ENCODE measurements around the gene FOXP1. TPM values are rescaled to one million over a fixed set of nuclear protein-coding genes. Genes with fewer than 3 reads are reported as not detected.

The FOXP1 gene
- total and polyA plus RNA-seq, 2 of the 13 experiments (the other 11 are each of a cell fraction or from before 2014, with no cell fraction given), result 40.4 to 59.0 TPM

DNA sequence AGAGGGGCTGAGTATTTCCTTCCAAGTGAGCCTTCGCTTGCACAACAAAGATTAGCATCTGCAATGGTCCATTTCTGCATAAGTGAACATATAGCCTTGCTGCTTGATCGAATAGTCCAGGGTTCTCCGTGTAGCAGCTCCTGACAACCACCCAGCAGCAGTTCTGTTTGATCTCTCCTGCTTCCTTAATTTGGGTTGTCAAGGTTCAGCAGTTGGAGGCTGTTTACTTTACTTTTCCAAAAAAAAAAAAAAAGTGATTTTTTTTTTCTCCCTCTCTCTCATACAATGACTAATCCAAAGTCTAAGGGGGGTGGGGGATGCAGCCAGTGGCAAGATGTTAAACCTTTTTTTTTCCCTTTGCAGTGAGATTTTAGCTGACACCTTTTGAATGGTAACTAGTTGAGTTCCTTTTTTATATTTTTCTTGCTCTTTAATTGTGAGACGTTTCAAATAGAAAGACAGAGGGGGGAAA is 3.6 kb downstream of the FOXP1 start (continued):
- TF ChIP-seq, protein P1, sequence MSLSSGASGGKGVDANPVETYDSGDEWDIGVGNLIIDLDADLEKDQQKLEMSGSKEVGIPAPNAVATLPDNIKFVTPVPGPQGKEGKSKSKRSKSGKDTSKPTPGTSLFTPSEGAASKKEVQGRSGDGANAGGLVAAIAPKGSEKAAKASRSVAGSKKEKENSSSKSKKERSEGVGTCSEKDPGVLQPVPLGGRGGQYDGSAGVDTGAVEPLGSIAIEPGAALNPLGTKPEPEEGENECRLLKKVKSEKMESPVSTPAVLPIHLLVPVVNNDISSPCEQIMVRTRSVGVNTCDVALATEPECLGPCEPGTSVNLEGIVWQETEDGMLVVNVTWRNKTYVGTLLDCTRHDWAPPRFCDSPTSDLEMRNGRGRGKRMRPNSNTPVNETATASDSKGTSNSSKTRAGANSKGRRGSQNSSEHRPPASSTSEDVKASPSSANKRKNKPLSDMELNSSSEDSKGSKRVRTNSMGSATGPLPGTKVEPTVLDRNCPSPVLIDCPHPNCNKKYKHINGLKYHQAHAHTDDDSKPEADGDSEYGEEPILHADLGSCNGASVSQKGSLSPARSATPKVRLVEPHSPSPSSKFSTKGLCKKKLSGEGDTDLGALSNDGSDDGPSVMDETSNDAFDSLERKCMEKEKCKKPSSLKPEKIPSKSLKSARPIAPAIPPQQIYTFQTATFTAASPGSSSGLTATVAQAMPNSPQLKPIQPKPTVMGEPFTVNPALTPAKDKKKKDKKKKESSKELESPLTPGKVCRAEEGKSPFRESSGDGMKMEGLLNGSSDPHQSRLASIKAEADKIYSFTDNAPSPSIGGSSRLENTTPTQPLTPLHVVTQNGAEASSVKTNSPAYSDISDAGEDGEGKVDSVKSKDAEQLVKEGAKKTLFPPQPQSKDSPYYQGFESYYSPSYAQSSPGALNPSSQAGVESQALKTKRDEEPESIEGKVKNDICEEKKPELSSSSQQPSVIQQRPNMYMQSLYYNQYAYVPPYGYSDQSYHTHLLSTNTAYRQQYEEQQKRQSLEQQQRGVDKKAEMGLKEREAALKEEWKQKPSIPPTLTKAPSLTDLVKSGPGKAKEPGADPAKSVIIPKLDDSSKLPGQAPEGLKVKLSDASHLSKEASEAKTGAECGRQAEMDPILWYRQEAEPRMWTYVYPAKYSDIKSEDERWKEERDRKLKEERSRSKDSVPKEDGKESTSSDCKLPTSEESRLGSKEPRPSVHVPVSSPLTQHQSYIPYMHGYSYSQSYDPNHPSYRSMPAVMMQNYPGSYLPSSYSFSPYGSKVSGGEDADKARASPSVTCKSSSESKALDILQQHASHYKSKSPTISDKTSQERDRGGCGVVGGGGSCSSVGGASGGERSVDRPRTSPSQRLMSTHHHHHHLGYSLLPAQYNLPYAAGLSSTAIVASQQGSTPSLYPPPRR (CRISPR knock-in tag; IDR thresholded peaks at IDR 0.05; ENCODE audit: borderline replicate concordance), result peak; percentile 53; the same call in 1 of the 2 replicates
- TF ChIP-seq, protein P2, sequence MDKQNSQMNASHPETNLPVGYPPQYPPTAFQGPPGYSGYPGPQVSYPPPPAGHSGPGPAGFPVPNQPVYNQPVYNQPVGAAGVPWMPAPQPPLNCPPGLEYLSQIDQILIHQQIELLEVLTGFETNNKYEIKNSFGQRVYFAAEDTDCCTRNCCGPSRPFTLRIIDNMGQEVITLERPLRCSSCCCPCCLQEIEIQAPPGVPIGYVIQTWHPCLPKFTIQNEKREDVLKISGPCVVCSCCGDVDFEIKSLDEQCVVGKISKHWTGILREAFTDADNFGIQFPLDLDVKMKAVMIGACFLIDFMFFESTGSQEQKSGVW (CRISPR knock-in tag; IDR thresholded peaks at IDR 0.05; ENCODE audit: borderline replicate concordance), result no peak
- TF ChIP-seq, protein P3, sequence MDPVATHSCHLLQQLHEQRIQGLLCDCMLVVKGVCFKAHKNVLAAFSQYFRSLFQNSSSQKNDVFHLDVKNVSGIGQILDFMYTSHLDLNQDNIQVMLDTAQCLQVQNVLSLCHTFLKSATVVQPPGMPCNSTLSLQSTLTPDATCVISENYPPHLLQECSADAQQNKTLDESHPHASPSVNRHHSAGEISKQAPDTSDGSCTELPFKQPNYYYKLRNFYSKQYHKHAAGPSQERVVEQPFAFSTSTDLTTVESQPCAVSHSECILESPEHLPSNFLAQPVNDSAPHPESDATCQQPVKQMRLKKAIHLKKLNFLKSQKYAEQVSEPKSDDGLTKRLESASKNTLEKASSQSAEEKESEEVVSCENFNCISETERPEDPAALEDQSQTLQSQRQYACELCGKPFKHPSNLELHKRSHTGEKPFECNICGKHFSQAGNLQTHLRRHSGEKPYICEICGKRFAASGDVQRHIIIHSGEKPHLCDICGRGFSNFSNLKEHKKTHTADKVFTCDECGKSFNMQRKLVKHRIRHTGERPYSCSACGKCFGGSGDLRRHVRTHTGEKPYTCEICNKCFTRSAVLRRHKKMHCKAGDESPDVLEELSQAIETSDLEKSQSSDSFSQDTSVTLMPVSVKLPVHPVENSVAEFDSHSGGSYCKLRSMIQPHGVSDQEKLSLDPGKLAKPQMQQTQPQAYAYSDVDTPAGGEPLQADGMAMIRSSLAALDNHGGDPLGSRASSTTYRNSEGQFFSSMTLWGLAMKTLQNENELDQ (CRISPR knock-in tag; IDR thresholded peaks at IDR 0.05; ENCODE audit: borderline replicate concordance), result no peak
- TF ChIP-seq, protein P4, sequence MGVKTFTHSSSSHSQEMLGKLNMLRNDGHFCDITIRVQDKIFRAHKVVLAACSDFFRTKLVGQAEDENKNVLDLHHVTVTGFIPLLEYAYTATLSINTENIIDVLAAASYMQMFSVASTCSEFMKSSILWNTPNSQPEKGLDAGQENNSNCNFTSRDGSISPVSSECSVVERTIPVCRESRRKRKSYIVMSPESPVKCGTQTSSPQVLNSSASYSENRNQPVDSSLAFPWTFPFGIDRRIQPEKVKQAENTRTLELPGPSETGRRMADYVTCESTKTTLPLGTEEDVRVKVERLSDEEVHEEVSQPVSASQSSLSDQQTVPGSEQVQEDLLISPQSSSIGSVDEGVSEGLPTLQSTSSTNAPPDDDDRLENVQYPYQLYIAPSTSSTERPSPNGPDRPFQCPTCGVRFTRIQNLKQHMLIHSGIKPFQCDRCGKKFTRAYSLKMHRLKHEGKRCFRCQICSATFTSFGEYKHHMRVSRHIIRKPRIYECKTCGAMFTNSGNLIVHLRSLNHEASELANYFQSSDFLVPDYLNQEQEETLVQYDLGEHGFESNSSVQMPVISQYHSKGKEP (CRISPR knock-in tag; IDR thresholded peaks at IDR 0.05), result no peak
- TF ChIP-seq, protein P5, sequence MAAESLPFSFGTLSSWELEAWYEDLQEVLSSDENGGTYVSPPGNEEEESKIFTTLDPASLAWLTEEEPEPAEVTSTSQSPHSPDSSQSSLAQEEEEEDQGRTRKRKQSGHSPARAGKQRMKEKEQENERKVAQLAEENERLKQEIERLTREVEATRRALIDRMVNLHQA (CRISPR knock-in tag; IDR thresholded peaks at IDR 0.05), result no peak
- TF ChIP-seq ZNF382 (CRISPR knock-in tag; IDR thresholded peaks at IDR 0.05; ENCODE audit: borderline replicate concordance) (no peak), EHMT2 (IDR thresholded peaks at IDR 0.05; ENCODE audit: borderline replicate concordance, low read depth, low read length) (no peak), ZFP41 (CRISPR knock-in tag; IDR thresholded peaks at IDR 0.05; ENCODE audit: borderline replicate concordance) (no peak), ZNF546 (CRISPR knock-in tag; conservative IDR thresholded peaks at IDR 0.05) (no peak), U2AF1 (optimal IDR thresholded peaks at IDR 0.05; ENCODE audit: low read depth, low read length) (no peak), ZNF33A (CRISPR knock-in tag; IDR thresholded peaks at IDR 0.05; ENCODE audit: borderline replicate concordance) (no peak), ZNF678 (CRISPR knock-in tag; IDR thresholded peaks at IDR 0.05) (no peak), TBX3 (IDR thresholded peaks at IDR 0.05; ENCODE audit: borderline replicate concordance) (no peak)
- TF ChIP-seq, protein P6, sequence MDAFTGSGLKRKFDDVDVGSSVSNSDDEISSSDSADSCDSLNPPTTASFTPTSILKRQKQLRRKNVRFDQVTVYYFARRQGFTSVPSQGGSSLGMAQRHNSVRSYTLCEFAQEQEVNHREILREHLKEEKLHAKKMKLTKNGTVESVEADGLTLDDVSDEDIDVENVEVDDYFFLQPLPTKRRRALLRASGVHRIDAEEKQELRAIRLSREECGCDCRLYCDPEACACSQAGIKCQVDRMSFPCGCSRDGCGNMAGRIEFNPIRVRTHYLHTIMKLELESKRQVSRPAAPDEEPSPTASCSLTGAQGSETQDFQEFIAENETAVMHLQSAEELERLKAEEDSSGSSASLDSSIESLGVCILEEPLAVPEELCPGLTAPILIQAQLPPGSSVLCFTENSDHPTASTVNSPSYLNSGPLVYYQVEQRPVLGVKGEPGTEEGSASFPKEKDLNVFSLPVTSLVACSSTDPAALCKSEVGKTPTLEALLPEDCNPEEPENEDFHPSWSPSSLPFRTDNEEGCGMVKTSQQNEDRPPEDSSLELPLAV (CRISPR knock-in tag; conservative IDR thresholded peaks at IDR 0.05; ENCODE audit: low read depth), result no peak
- TF ChIP-seq, protein P7, sequence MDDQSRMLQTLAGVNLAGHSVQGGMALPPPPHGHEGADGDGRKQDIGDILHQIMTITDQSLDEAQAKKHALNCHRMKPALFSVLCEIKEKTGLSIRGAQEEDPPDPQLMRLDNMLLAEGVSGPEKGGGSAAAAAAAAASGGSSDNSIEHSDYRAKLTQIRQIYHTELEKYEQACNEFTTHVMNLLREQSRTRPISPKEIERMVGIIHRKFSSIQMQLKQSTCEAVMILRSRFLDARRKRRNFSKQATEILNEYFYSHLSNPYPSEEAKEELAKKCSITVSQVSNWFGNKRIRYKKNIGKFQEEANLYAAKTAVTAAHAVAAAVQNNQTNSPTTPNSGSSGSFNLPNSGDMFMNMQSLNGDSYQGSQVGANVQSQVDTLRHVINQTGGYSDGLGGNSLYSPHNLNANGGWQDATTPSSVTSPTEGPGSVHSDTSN (CRISPR knock-in tag; IDR thresholded peaks at IDR 0.05; ENCODE audit: borderline replicate concordance), result no peak
